ENCODE results near the gene APOBEC2. TPM values are rescaled to one million over a fixed set of nuclear protein-coding genes. Genes with fewer than 3 reads are reported as not detected.
"Not testable (repeated sequence)": the region's sequence is repeated elsewhere in the genome, so short reads cannot be mapped to it uniquely, and the experiment has no call there.

Gene APOBEC2
- total RNA-seq, 3 donors from 2014 or later, result not detected

- intact Hi-C loops (cut with DNase I; ENCODE audit: low total_unique reads), result no loop called here
- H3K4me1 ChIP-seq, result no peaks in the 10 kb centered on the region
- H3K36me3 ChIP-seq, result no peaks in the 10 kb centered on the region
- no peak overlapping the region for H3K4me3 ChIP-seq
- TF ChIP-seq POLR2A (IDR thresholded peaks at IDR 0.05) (no peak), CTCF (IDR thresholded peaks at IDR 0.05) (no peak), POLR2AphosphoS5 (IDR thresholded peaks at IDR 0.05) (no peak)
- no peaks in the 10 kb centered on the region for H3K9me3 ChIP-seq
- H3K27ac ChIP-seq, result no peak overlapping the region
- H3K27me3 ChIP-seq, result no peaks in the 10 kb centered on the region
- no peak for DNase-seq (ENCODE audit: low spot score in 2 of 2)
Observed at GRCh38 chr6:41013466-41014153, 39.4 kb upstream of the APOBEC2 start.

- Histone ChIP-seq H3K27ac (no peak overlapping the region), H3K36me3 (no peaks in the 10 kb centered on the region), H3K4me3 (no peak overlapping the region), H3K9me3 (no peaks in the 10 kb centered on the region), H3K4me1 (no peaks in the 10 kb centered on the region), H3K27me3 (no peaks in the 10 kb centered on the region)
- intact Hi-C loops (cut with DNase I; ENCODE audit: low total_unique reads), result no loop called here
- no peak for TF ChIP-seq POLR2A (IDR thresholded peaks at IDR 0.05)
- no peak for TF ChIP-seq POLR2AphosphoS5 (IDR thresholded peaks at IDR 0.05)
- no peak for TF ChIP-seq CTCF (IDR thresholded peaks at IDR 0.05)
- DNase-seq (ENCODE audit: low spot score in 2 of 2), result no peak
Observed at GRCh38 chr6:41014780-41015179, 38.2 kb upstream of the APOBEC2 start.

- H3K27ac ChIP-seq; DNase-seq (ENCODE audit: low spot score in 2 of 2); H3K27me3 ChIP-seq; H3K4me3 ChIP-seq; H3K4me1 ChIP-seq; H3K36me3 ChIP-seq; intact Hi-C loops (cut with DNase I; ENCODE audit: low total_unique reads); H3K9me3 ChIP-seq: not testable (repeated sequence)
Observed at GRCh38 chr6:41015860-41016259, 37.1 kb upstream of the APOBEC2 start.

GRCh38 chr6:41017663-41018062 is 35.3 kb upstream of the APOBEC2 start:
- no peak overlapping the region for H3K4me3 ChIP-seq
- no peak for DNase-seq (ENCODE audit: low spot score in 2 of 2)
- TF ChIP-seq CTCF (IDR thresholded peaks at IDR 0.05) (no peak), POLR2AphosphoS5 (IDR thresholded peaks at IDR 0.05) (no peak), POLR2A (IDR thresholded peaks at IDR 0.05) (no peak)
- H3K36me3 ChIP-seq, result no peaks in the 10 kb centered on the region
- H3K27ac ChIP-seq, result no peak overlapping the region
- H3K27me3 ChIP-seq, result no peaks in the 10 kb centered on the region
- no peaks in the 10 kb centered on the region for H3K9me3 ChIP-seq
- intact Hi-C loops (cut with DNase I; ENCODE audit: low total_unique reads), result no loop called here
- peaks cover 0 to 4% of the 10 kb centered on the region in 2 donors for H3K4me1 ChIP-seq

GRCh38 chr6:41021832-41022231 is 31.2 kb upstream of the APOBEC2 start:
- TF ChIP-seq POLR2AphosphoS5 (IDR thresholded peaks at IDR 0.05), result no peak
- intact Hi-C loops (cut with DNase I; ENCODE audit: low total_unique reads), result no loop called here

GRCh38 chr6:41022294-41022693 is 30.7 kb upstream of the APOBEC2 start:
- Histone ChIP-seq H3K36me3 (no peaks in the 10 kb centered on the region), H3K4me1 (peaks cover 0 to 4% of the 10 kb centered on the region in 2 donors), H3K27me3 (no peaks in the 10 kb centered on the region), H3K4me3 (no peak overlapping the region), H3K9me3 (no peaks in the 10 kb centered on the region), H3K27ac (peak overlapping the region; percentile 65 to 68)
- intact Hi-C loops (cut with DNase I; ENCODE audit: low total_unique reads), result no loop called here
- no peak for TF ChIP-seq CTCF (IDR thresholded peaks at IDR 0.05)
- TF ChIP-seq POLR2A (IDR thresholded peaks at IDR 0.05), result no peak
- DNase-seq (ENCODE audit: low spot score in 2 of 2), result no peak

More at GRCh38 chr6:41021832-41022231, 31.2 kb upstream of the APOBEC2 start:
- peak in 1 of 2 donors; percentile 30 for DNase-seq (ENCODE audit: low spot score in 2 of 2)
- H3K36me3 ChIP-seq, result no peaks in the 10 kb centered on the region
- H3K4me3 ChIP-seq, result no peak overlapping the region
- no peaks in the 10 kb centered on the region for H3K9me3 ChIP-seq
- H3K4me1 ChIP-seq, result peaks cover 0 to 4% of the 10 kb centered on the region in 2 donors
- H3K27me3 ChIP-seq, result no peaks in the 10 kb centered on the region
- peak overlapping the region; percentile 65 to 68 for H3K27ac ChIP-seq

Data from breast epithelium (tissue), 4 donors.